Measurements from ENCODE around the gene HOPX.

GRCh38 chr4:56612282-56612681 lies 68.8 kb downstream of the HOPX start:
- no peak for TF ChIP-seq CTCF (IDR thresholded peaks at IDR 0.05; ENCODE audit: low read length)
- no peak for TF ChIP-seq EZH2 (optimal IDR thresholded peaks at IDR 0.05; ENCODE audit: low read depth, low read length)
